HEK293 (cell line): ENCODE measurements around the gene CSPG4.
A peak's percentile ranks its signal among the peaks of the same experiment; 100 is the strongest.

ENCODE experiments used
- CTCF ChIA-PET: fragments of 350-600 bp; formaldehyde crosslinking; extraction: SDS; loops from one replicate; lab custom pipeline; 2021; ENCODE audit warnings: antibody characterized with exemption; lab: Yijun Ruan, JAX
- POLR2A ChIA-PET: fragments of 300-600 bp; formaldehyde crosslinking; extraction: SDS; loops from one replicate; lab custom pipeline; 2020; ENCODE audit warnings: antibody characterized with exemption, inconsistent platforms; lab: Yijun Ruan, JAX
- H3K27ac ChIP-seq: fragments of 200-500 bp; sonication (Bioruptor generic); 2 replicates; pipeline ENCODE4 v1.5.1; 2014; ENCODE audit warnings: low read depth, low read length, control low read depth, inconsistent platforms; ENCODE audit errors: extremely low read depth
- H3K36me3 ChIP-seq, 2 experiments: fragments of 200-500 bp in 1 of 2; sonication (Bioruptor generic) in 1 of 2; 1 replicate in 1 of 2; 2 replicates in 1 of 2; pipeline ENCODE4 v1.5.1; 2014 to 2017; ENCODE audit warnings: inconsistent platforms in 2 of 2, low read length in 2 of 2; ENCODE audit not compliant: control insufficient read depth in 2 of 2, insufficient read depth in 1 of 2
- H3K4me1 ChIP-seq: fragments of 200-500 bp; sonication (Bioruptor generic); 2 replicates; pipeline ENCODE4 v1.5.1; 2014; ENCODE audit warnings: mild to moderate bottlenecking, low read length, inconsistent platforms; ENCODE audit not compliant: control insufficient read depth, insufficient read depth
- H3K4me3 ChIP-seq: 2 replicates; pipeline ENCODE4 v1.5.1; 2011; ENCODE audit warnings: low read depth, mild to moderate bottlenecking, control low read depth, low read length, moderate library complexity
- H3K9me3 ChIP-seq: fragments of 200-500 bp; sonication (Bioruptor generic); 2 replicates; pipeline ENCODE4 v1.5.1; 2014; ENCODE audit warnings: low read depth, low read length, inconsistent platforms; ENCODE audit not compliant: control insufficient read depth, insufficient read depth
- GLI2 ChIP-seq: fragments of 450-650 bp; formaldehyde crosslinking; IDR thresholded peaks from 2 replicates; pipeline ENCODE4; 2017; ENCODE audit warnings: missing biosample characterization, missing genetic modification characterization, low read depth, borderline replicate concordance
- HOXA7 ChIP-seq: sonication (generic); formaldehyde crosslinking; IDR thresholded peaks from 2 replicates; pipeline ENCODE4 v1.8.1; 2022; ENCODE audit warnings: missing genetic modification reagents, borderline replicate concordance
- KLF1 ChIP-seq: fragments of 450-650 bp; formaldehyde crosslinking; IDR thresholded peaks from 2 replicates; pipeline ENCODE4 v1.5.1; 2016; ENCODE audit warnings: missing biosample characterization, missing genetic modification characterization
- OVOL3 ChIP-seq: fragments of 450-650 bp; formaldehyde crosslinking; IDR thresholded peaks from 2 replicates; pipeline ENCODE4 v1.5.1; 2016; ENCODE audit warnings: missing biosample characterization, missing genetic modification characterization
- SP2 ChIP-seq: fragments of 450-650 bp; formaldehyde crosslinking; IDR thresholded peaks from 2 replicates; pipeline ENCODE4 v1.5.1; 2016; ENCODE audit warnings: missing biosample characterization, missing genetic modification characterization
- SP3 ChIP-seq: fragments of 450-650 bp; formaldehyde crosslinking; IDR thresholded peaks from 2 replicates; pipeline ENCODE4 v1.5.1; 2016; ENCODE audit warnings: missing biosample characterization, missing genetic modification characterization
- WT1 ChIP-seq: fragments of 450-650 bp; formaldehyde crosslinking; IDR thresholded peaks from 2 replicates; pipeline ENCODE4 v1.5.1; 2016; ENCODE audit warnings: missing biosample characterization, missing genetic modification characterization
- ZNF354C ChIP-seq: fragments of 450-650 bp; formaldehyde crosslinking; IDR thresholded peaks from 2 replicates; pipeline ENCODE4 v1.5.1; 2016; ENCODE audit warnings: missing biosample characterization, missing genetic modification characterization, low read depth, borderline replicate concordance
- ZNF501 ChIP-seq: fragments of 450-650 bp; formaldehyde crosslinking; IDR thresholded peaks from 2 replicates; pipeline ENCODE4 v1.5.1; 2016; ENCODE audit warnings: missing biosample characterization, missing genetic modification characterization
- ZNF558 ChIP-seq: fragments of 450-650 bp; formaldehyde crosslinking; IDR thresholded peaks from 2 replicates; pipeline ENCODE4 v1.5.1; 2016; ENCODE audit warnings: missing biosample characterization, missing genetic modification characterization
- ZNF664 ChIP-seq: fragments of 450-650 bp; formaldehyde crosslinking; IDR thresholded peaks from 2 replicates; pipeline ENCODE4 v1.5.1; 2016; ENCODE audit warnings: missing biosample characterization, missing genetic modification characterization
- ZNF785 ChIP-seq: fragments of 450-650 bp; formaldehyde crosslinking; IDR thresholded peaks from 2 replicates; pipeline ENCODE4 v1.5.1; 2016; ENCODE audit warnings: missing biosample characterization, missing genetic modification characterization
- ZNF792 ChIP-seq: fragments of 450-650 bp; formaldehyde crosslinking; IDR thresholded peaks from 2 replicates; pipeline ENCODE4 v1.5.1; 2016; ENCODE audit warnings: missing biosample characterization, missing genetic modification characterization
- TF ChIP-seq, protein P1 (sequence below): fragments of 450-650 bp; formaldehyde crosslinking; IDR thresholded peaks from 2 replicates; pipeline ENCODE4 v1.5.1; 2016; ENCODE audit warnings: missing biosample characterization, missing genetic modification characterization
- TF ChIP-seq, protein P2 (sequence below): fragments of 450-650 bp; formaldehyde crosslinking; IDR thresholded peaks from 2 replicates; pipeline ENCODE4 v1.5.1; 2016; ENCODE audit warnings: missing biosample characterization, missing genetic modification characterization
- TF ChIP-seq, protein P3 (sequence below): fragments of 450-650 bp; formaldehyde crosslinking; IDR thresholded peaks from 2 replicates; pipeline ENCODE4 v1.5.1; 2016; ENCODE audit warnings: missing biosample characterization, missing genetic modification characterization, borderline replicate concordance
- TF ChIP-seq, protein P4 (sequence below): fragments of 450-650 bp; formaldehyde crosslinking; IDR thresholded peaks from 2 replicates; pipeline ENCODE4 v1.5.1; 2017; ENCODE audit warnings: missing biosample characterization, missing genetic modification characterization
- TF ChIP-seq, protein P5 (sequence below): fragments of 450-650 bp; formaldehyde crosslinking; IDR thresholded peaks from 2 replicates; pipeline ENCODE4 v1.5.1; 2016; ENCODE audit warnings: missing biosample characterization, missing genetic modification characterization

Gene CSPG4

DNA sequence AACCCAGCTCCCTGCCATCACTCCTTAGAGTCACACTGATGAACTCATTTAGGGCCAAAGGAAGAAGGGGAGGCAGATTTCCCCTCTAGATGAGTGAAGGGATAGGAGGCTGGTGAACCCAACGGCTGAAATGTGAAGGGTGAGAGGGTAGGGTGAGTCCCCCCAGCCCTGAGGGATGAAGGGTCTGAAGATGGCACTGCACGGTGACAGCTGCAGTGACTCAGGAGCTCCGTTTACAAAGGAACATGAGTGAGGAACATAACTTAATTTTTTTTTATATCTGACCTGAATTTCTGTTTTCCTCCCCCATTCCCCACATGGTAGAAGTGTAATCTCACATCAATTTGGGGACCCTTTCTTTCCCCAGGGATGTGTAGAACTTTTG is 50.9 kb downstream of the CSPG4 start:
- Histone ChIP-seq H3K4me1 (no peaks in the 10 kb centered on the region), H3K36me3 (peaks cover 0 to 7% of the 10 kb centered on the region in 2 experiments; a peak in 1 of 3 replicates), H3K27ac (no peak overlapping the region; the same call in 1 of the 2 replicates)
- CTCF ChIA-PET: interaction anchor here (1.1 kb wide), 1 partner anchor 11 kb away, joined by 3 read pairs; no protein-coding TSS in a partner anchor
- TF ChIP-seq, protein P1, sequence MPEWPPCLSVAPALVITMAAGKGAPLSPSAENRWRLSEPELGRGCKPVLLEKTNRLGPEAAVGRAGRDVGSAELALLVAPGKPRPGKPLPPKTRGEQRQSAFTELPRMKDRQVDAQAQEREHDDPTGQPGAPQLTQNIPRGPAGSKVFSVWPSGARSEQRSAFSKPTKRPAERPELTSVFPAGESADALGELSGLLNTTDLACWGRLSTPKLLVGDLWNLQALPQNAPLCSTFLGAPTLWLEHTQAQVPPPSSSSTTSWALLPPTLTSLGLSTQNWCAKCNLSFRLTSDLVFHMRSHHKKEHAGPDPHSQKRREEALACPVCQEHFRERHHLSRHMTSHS: no peak
- TF ChIP-seq ZNF354C (tag by site-specific recombination) (no peak), OVOL3 (no peak)
- TF ChIP-seq, all 188 proteins: peak for 0
- POLR2A ChIA-PET: interaction anchor here (0.6 to 2.2 kb wide), 4 partner anchors 11 to 36 kb away, joined by 3 to 14 read pairs (median 8); partner anchors contain the start of gene SNUPN
- H3K9me3 ChIP-seq: no peaks in the 10 kb centered on the region
- H3K4me3 ChIP-seq: no peak overlapping the region

DNA sequence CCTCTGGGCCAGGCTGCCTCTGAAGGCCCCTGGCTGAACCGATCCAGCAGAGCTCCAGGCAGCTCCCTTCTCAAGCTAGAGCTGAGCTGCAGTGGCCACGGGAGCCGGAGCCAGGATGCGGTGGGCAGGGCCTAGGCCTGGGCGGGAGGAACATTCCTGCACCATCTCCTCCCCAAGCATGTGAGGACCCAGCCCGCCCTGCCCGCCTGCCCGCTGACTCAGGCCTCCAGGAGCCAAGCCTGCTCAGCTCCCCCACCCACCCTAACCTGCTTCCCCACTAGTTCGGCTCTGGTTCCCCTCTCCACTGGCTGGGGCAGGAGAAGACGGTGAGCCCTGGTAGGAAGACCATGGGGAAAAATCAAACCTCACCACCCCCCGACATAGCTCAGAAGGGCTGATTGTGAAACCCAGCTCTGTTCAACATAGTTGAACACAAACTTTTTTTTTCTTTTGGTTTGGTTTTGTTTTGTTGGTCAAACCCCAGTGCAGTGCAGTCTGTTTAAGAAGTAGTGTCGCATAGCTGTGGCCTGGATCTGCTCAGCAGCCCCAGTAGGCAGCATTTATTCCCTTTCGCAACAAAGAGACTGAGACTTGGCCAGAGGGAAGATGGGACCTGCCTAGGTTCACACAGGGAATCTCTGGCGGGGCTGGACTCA is 51.4 kb downstream of the CSPG4 start:
- CTCF ChIA-PET: interaction anchor here (0.6 to 1.1 kb wide), 2 partner anchors 11 to 81 kb away, joined by 3 read pairs; no protein-coding TSS in a partner anchor
- Histone ChIP-seq H3K4me1 (no peaks in the 10 kb centered on the region), H3K9me3 (no peaks in the 10 kb centered on the region), H3K36me3 (peaks cover 0 to 9% of the 10 kb centered on the region in 2 experiments; a peak in 1 of 3 replicates), H3K27ac (no peak overlapping the region), H3K4me3 (no peak overlapping the region)
- POLR2A ChIA-PET: interaction anchor here (0.6 to 2.2 kb wide), 8 partner anchors 12 to 294 kb away, joined by 3 to 14 read pairs (median 6); partner anchors contain the start of genes IMP3, SNUPN and SNX33
- TF ChIP-seq WT1 (tag by site-specific recombination) (peak; percentile 54; the same call in 1 of the 2 replicates), KLF1 (tag by site-specific recombination) (peak; percentile 83), SP3 (tag by site-specific recombination) (peak; percentile 40; the same call in 1 of the 2 replicates), HOXA7 (no peak), SP2 (peak; percentile 25; the same call in 1 of the 2 replicates)
- TF ChIP-seq, protein P2, sequence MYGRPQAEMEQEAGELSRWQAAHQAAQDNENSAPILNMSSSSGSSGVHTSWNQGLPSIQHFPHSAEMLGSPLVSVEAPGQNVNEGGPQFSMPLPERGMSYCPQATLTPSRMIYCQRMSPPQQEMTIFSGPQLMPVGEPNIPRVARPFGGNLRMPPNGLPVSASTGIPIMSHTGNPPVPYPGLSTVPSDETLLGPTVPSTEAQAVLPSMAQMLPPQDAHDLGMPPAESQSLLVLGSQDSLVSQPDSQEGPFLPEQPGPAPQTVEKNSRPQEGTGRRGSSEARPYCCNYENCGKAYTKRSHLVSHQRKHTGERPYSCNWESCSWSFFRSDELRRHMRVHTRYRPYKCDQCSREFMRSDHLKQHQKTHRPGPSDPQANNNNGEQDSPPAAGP: 0 out of 2 replicates have a peak, but pooled peaks have one; percentile 49
- TF ChIP-seq, protein P3, sequence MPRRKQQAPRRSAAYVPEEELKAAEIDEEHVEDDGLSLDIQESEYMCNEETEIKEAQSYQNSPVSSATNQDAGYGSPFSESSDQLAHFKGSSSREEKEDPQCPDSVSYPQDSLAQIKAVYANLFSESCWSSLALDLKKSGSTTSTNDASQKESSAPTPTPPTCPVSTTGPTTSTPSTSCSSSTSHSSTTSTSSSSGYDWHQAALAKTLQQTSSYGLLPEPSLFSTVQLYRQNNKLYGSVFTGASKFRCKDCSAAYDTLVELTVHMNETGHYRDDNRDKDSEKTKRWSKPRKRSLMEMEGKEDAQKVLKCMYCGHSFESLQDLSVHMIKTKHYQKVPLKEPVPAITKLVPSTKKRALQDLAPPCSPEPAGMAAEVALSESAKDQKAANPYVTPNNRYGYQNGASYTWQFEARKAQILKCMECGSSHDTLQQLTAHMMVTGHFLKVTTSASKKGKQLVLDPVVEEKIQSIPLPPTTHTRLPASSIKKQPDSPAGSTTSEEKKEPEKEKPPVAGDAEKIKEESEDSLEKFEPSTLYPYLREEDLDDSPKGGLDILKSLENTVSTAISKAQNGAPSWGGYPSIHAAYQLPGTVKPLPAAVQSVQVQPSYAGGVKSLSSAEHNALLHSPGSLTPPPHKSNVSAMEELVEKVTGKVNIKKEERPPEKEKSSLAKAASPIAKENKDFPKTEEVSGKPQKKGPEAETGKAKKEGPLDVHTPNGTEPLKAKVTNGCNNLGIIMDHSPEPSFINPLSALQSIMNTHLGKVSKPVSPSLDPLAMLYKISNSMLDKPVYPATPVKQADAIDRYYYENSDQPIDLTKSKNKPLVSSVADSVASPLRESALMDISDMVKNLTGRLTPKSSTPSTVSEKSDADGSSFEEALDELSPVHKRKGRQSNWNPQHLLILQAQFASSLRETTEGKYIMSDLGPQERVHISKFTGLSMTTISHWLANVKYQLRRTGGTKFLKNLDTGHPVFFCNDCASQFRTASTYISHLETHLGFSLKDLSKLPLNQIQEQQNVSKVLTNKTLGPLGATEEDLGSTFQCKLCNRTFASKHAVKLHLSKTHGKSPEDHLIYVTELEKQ (tag by site-specific recombination): no peak
- TF ChIP-seq, protein P4, sequence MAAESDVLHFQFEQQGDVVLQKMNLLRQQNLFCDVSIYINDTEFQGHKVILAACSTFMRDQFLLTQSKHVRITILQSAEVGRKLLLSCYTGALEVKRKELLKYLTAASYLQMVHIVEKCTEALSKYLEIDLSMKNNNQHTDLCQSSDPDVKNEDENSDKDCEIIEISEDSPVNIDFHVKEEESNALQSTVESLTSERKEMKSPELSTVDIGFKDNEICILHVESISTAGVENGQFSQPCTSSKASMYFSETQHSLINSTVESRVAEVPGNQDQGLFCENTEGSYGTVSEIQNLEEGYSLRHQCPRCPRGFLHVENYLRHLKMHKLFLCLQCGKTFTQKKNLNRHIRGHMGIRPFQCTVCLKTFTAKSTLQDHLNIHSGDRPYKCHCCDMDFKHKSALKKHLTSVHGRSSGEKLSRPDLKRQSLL (tag by site-specific recombination): peak; percentile 89; the same call in 1 of the 2 replicates

DNA sequence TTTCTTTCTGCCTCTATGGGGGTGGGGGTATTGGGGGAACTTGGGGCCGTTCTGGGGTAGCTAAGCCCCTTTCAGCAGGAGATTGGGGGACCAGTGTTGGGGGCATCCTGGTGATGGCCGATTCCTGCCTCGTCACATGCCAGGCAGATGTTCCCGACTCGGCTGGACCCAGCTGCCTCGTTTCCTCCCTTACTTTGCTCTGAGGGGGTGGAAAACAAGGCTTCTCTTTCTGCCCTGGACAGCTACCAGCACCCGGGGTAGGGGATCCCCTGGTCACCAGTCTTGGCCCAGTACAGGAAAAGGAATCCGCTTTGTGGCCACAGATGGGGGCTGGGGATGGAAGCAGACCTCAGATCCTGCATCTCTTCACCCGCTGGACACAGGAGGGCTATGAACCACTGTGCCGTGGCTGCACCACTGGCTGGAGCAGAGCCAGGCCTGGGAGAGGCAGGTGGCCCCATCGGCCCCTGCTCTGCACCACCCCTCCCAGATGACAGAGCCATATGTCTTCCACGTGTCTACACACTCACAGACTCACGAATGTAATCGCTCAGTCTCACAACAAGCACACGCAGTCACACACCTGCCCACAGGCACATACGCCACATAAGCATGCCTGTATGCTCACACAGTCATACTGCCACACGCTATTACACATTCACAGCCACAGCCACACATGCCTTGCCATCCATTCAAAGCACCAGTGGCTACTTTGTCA is 52.6 kb downstream of the CSPG4 start:
- H3K4me1 ChIP-seq: no peaks in the 10 kb centered on the region
- no peak overlapping the region for H3K4me3 ChIP-seq
- H3K27ac ChIP-seq: no peak overlapping the region
- H3K9me3 ChIP-seq: no peaks in the 10 kb centered on the region
- POLR2A ChIA-PET: interaction anchor here (1.1 to 2.2 kb wide), 4 partner anchors 13 to 34 kb away, joined by 4 to 14 read pairs (median 8); partner anchors contain the start of genes IMP3, SNUPN and SNX33
- H3K36me3 ChIP-seq: peaks cover 0 to 9% of the 10 kb centered on the region in 2 experiments; a peak in 1 of 3 replicates
- CTCF ChIA-PET: interaction anchor here (1.0 kb wide), 1 partner anchor 292 kb away, joined by 3 read pairs; no protein-coding TSS in a partner anchor
- TF ChIP-seq ZNF785 (tag by site-specific recombination): no peak
- TF ChIP-seq ZNF558 (tag by site-specific recombination): no peak
- TF ChIP-seq, protein P4 (tag by site-specific recombination): no peak
- TF ChIP-seq ZNF792 (tag by site-specific recombination): no peak
- TF ChIP-seq KLF1 (tag by site-specific recombination): no peak
- no peak for TF ChIP-seq ZNF501 (tag by site-specific recombination)
- TF ChIP-seq GLI2 (tag by site-specific recombination): no peak
- TF ChIP-seq, protein P5, sequence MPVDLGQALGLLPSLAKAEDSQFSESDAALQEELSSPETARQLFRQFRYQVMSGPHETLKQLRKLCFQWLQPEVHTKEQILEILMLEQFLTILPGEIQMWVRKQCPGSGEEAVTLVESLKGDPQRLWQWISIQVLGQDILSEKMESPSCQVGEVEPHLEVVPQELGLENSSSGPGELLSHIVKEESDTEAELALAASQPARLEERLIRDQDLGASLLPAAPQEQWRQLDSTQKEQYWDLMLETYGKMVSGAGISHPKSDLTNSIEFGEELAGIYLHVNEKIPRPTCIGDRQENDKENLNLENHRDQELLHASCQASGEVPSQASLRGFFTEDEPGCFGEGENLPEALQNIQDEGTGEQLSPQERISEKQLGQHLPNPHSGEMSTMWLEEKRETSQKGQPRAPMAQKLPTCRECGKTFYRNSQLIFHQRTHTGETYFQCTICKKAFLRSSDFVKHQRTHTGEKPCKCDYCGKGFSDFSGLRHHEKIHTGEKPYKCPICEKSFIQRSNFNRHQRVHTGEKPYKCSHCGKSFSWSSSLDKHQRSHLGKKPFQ (tag by site-specific recombination): no peak
- TF ChIP-seq ZNF664 (tag by site-specific recombination): no peak
- TF ChIP-seq SP3 (tag by site-specific recombination): no peak
